Measurements from ENCODE around the gene CIITA. TPM values are rescaled to one million over a fixed set of nuclear protein-coding genes. Genes with fewer than 3 reads are reported as not detected.

The CIITA gene
- total and polyA plus RNA-seq, 9 of the 15 experiments (the other 6 are each of a cell fraction or from before 2014, with no cell fraction given) = 0.01 to 0.20 (median 0.11) TPM; not detected in 4

- TF ChIP-seq ZNF354B (CRISPR knock-in tag; IDR thresholded peaks at IDR 0.05) (no peak), IRF2 (CRISPR knock-in tag; IDR thresholded peaks at IDR 0.05) (no peak), FOXP1 (CRISPR knock-in tag; IDR thresholded peaks at IDR 0.05) (no peak), ELK3 (CRISPR knock-in tag; IDR thresholded peaks at IDR 0.05) (no peak), GTF2E2 (tag; IDR thresholded peaks at IDR 0.05) (no peak), ZNF224 (CRISPR knock-in tag; IDR thresholded peaks at IDR 0.05) (no peak), ZNF444 (CRISPR knock-in tag; IDR thresholded peaks at IDR 0.05) (no peak), WHSC1 (IDR thresholded peaks at IDR 0.05; ENCODE audit: low read length) (no peak), KDM2B (CRISPR knock-in tag; IDR thresholded peaks at IDR 0.05) (no peak; the same call in 1 of the 2 replicates), SMAD2 (IDR thresholded peaks at IDR 0.05; ENCODE audit: low read depth, low read length) (no peak), KDM5B (IDR thresholded peaks at IDR 0.05; ENCODE audit: insufficient replicate concordance, low read depth, low read length) (peak; percentile 70), ZNF384 (IDR thresholded peaks at IDR 0.05; ENCODE audit: low read depth, low read length) (no peak), ZNF347 (CRISPR knock-in tag; IDR thresholded peaks at IDR 0.05; ENCODE audit: low read depth) (no peak), CHD2 (IDR thresholded peaks at IDR 0.05; ENCODE audit: low read depth, low read length) (0 out of 2 replicates have a peak, but pooled peaks have one; percentile 27), RBM25 (IDR thresholded peaks at IDR 0.05; ENCODE audit: low read depth, low read length, severe bottlenecking) (no peak), CBX1 (IDR thresholded peaks at IDR 0.05; ENCODE audit: low read depth) (no peak), U2AF1 (optimal IDR thresholded peaks at IDR 0.05; ENCODE audit: low read depth, low read length) (peak; percentile 63), ZBTB17 (CRISPR knock-in tag; IDR thresholded peaks at IDR 0.05) (no peak), GABPA (tag; conservative IDR thresholded peaks at IDR 0.05; ENCODE audit: low read depth) (peak; percentile 90), GTF3C2 (IDR thresholded peaks at IDR 0.05; ENCODE audit: borderline replicate concordance, extremely low read depth, insufficient read length) (no peak), NR2C1 (IDR thresholded peaks at IDR 0.05) (peak; percentile 84), NR2C1 (tag; IDR thresholded peaks at IDR 0.05) (peak; percentile 68), TRIM28 (IDR thresholded peaks at IDR 0.05) (no peak), FOXK2 (conservative IDR thresholded peaks at IDR 0.05 in 1 of 2, IDR thresholded peaks at IDR 0.05 in 1 of 2; ENCODE audit: low read depth in 2 of 2) (no peak), FOXM1 (IDR thresholded peaks at IDR 0.05; ENCODE audit: low read depth) (no peak), FOXM1 (CRISPR knock-in tag; IDR thresholded peaks at IDR 0.05; ENCODE audit: low read depth) (no peak)
- TF ChIP-seq, protein P1, sequence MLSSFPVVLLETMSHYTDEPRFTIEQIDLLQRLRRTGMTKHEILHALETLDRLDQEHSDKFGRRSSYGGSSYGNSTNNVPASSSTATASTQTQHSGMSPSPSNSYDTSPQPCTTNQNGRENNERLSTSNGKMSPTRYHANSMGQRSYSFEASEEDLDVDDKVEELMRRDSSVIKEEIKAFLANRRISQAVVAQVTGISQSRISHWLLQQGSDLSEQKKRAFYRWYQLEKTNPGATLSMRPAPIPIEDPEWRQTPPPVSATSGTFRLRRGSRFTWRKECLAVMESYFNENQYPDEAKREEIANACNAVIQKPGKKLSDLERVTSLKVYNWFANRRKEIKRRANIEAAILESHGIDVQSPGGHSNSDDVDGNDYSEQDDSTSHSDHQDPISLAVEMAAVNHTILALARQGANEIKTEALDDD (IDR thresholded peaks at IDR 0.05) = no peak
Measured at GRCh38 chr16:10944249-10945064, 67.5 kb downstream of the CIITA start, which contains the start of gene CLEC16A (continued).
